SK-N-MC (cell line): ENCODE measurements around the gene SFXN2.

Experiments
- EZH2 ChIP-seq: fragments of 200-600 bp; sonication (generic); IDR thresholded peaks from one replicate; pipeline ENCODE4 v1.6.1; 2017; ENCODE audit warnings: antibody characterized with exemption
- POLR2AphosphoS5 ChIP-seq: IDR thresholded peaks from 2 replicates; pipeline ENCODE4 v1.6.1; 2012; ENCODE audit warnings: mild to moderate bottlenecking, low read depth, low read length, borderline replicate concordance

GRCh38 chr10:102745157-102745556, 30.7 kb downstream of the SFXN2 start:
- TF ChIP-seq EZH2: no peak
- no peak for TF ChIP-seq POLR2AphosphoS5
